Endodermal cell (in vitro differentiated cells): ENCODE results near the gene NEMP1. TPM values are rescaled to one million over a fixed set of nuclear protein-coding genes. Genes with fewer than 3 reads are reported as not detected.

Experiments used
- DNase-seq: peaks from one replicate; pipeline ENCODE4 v3.0.0-alpha.2; 2017
- H3K27ac ChIP-seq: 2 replicates; pipeline ENCODE4 v1.5.1; 2013; ENCODE audit warnings: mild to moderate bottlenecking, low read depth, low read length, moderate library complexity
- H3K27me3 ChIP-seq: 2 replicates; pipeline ENCODE4 v1.6.1; 2013; ENCODE audit warnings: mild to moderate bottlenecking, low read length, moderate library complexity; ENCODE audit not compliant: insufficient read depth, control insufficient read depth, poor library complexity, severe bottlenecking
- H3K36me3 ChIP-seq: 2 replicates; pipeline ENCODE4 v1.7.0; 2013; ENCODE audit warnings: mild to moderate bottlenecking, low read length, moderate library complexity; ENCODE audit not compliant: control insufficient read depth, insufficient read depth
- H3K4me1 ChIP-seq: one replicate; pipeline ENCODE4 v1.7.0; 2013; ENCODE audit warnings: low read length; ENCODE audit not compliant: control insufficient read depth, insufficient read depth
- H3K4me3 ChIP-seq: 2 replicates; pipeline ENCODE4 v1.5.1; 2013; ENCODE audit warnings: mild to moderate bottlenecking, low read length, moderate library complexity
- H3K9ac ChIP-seq: 2 replicates; pipeline ENCODE4 v1.6.1; 2013; ENCODE audit warnings: mild to moderate bottlenecking, low read length, moderate library complexity; ENCODE audit not compliant: poor library complexity, severe bottlenecking; ENCODE audit errors: extremely low read depth
- H3K9me3 ChIP-seq: 2 replicates; pipeline ENCODE4 v1.6.1; 2013; ENCODE audit warnings: mild to moderate bottlenecking, low read length, moderate library complexity; ENCODE audit not compliant: control insufficient read depth
- H3K27ac Mint-ChIP-seq: 2 replicates; pipeline ENCODE4 v1.8.0; 2020; ENCODE audit warnings: mixed read lengths
- H3K27me3 Mint-ChIP-seq: 2 replicates; pipeline ENCODE4 v1.8.0; 2021; ENCODE audit warnings: mild to moderate bottlenecking, mixed read lengths; ENCODE audit not compliant: insufficient read depth
- H3K36me3 Mint-ChIP-seq: 2 replicates; pipeline ENCODE4 v1.8.0; 2020; ENCODE audit warnings: low read depth, mixed read lengths
- H3K4me1 Mint-ChIP-seq: 2 replicates; pipeline ENCODE4 v1.8.0; 2020; ENCODE audit warnings: mixed read lengths
- H3K4me3 Mint-ChIP-seq: 2 replicates; pipeline ENCODE4 v1.8.0; 2020; ENCODE audit warnings: mild to moderate bottlenecking, moderate library complexity, mixed read lengths
- H3K9me3 Mint-ChIP-seq: 2 replicates; pipeline ENCODE4 v1.8.0; 2020; ENCODE audit warnings: mild to moderate bottlenecking, mixed read lengths
- WGBS, 2 experiments: methylation state at CpG; one replicate each; pipeline versions ENCODE4 v1.1.5 to v1.1.7; 2013; ENCODE audit warnings: missing lambda C conversion rate in 2 of 2, mixed read lengths in 1 of 2; ENCODE audit not compliant: insufficient coverage in 1 of 2, insufficient read length in 1 of 2; 5-methylcytosine and 5-hydroxymethylcytosine counted together
- total RNA-seq, 2 donors: library from RNA; stranded (reverse); fragmentation: NEBNext Ultra II Directional in 1 of 2; extraction: Animal tissue kit (Norgen Biotek cat#: 25700) in 1 of 2; gene quantifications; 2 replicates in 1 of 2; 3 replicates in 1 of 2; pipeline ENCODE4 v1.2.1, GENCODE V29; 2021
- TF ChIP-seq, protein P1 (sequence below): fragments of 200-600 bp; sonication (generic); conservative IDR thresholded peaks from 2 replicates; pipeline ENCODE4 v1.5.0; 2021; ENCODE audit warnings: antibody characterized with exemption, mild to moderate bottlenecking

NEMP1 gene
- total RNA-seq, 2 donors from 2014 or later = 36.3 to 52.6 TPM

- Histone ChIP-seq H3K9ac (no peak overlapping the region), H3K27ac (peak overlapping the region; percentile 62), H3K4me1 (peaks cover 5% of the 10 kb centered on the region), H3K9me3 (no peaks in the 10 kb centered on the region), H3K36me3 (peaks cover 3% of the 10 kb centered on the region), H3K4me3 (no peak overlapping the region), H3K27me3 (no peaks in the 10 kb centered on the region)
- H3K27me3 Mint-ChIP-seq = no peaks in the 10 kb centered on the region
- peak overlapping the region; percentile 76 for H3K27ac Mint-ChIP-seq
- TF ChIP-seq, protein P1, sequence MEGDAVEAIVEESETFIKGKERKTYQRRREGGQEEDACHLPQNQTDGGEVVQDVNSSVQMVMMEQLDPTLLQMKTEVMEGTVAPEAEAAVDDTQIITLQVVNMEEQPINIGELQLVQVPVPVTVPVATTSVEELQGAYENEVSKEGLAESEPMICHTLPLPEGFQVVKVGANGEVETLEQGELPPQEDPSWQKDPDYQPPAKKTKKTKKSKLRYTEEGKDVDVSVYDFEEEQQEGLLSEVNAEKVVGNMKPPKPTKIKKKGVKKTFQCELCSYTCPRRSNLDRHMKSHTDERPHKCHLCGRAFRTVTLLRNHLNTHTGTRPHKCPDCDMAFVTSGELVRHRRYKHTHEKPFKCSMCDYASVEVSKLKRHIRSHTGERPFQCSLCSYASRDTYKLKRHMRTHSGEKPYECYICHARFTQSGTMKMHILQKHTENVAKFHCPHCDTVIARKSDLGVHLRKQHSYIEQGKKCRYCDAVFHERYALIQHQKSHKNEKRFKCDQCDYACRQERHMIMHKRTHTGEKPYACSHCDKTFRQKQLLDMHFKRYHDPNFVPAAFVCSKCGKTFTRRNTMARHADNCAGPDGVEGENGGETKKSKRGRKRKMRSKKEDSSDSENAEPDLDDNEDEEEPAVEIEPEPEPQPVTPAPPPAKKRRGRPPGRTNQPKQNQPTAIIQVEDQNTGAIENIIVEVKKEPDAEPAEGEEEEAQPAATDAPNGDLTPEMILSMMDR = no peak
- H3K4me3 Mint-ChIP-seq = no peak overlapping the region
- 92 to 94% methylated on average over 7 to 15 of the region's 15 CpGs for WGBS, 2 experiments
- no peaks in the 10 kb centered on the region for H3K4me1 Mint-ChIP-seq
- H3K9me3 Mint-ChIP-seq = no peaks in the 10 kb centered on the region
- H3K36me3 Mint-ChIP-seq = peaks cover 67% of the 10 kb centered on the region
- no peak for DNase-seq
Measured at GRCh38 chr12:57101892-57102695, 23.5 kb upstream of the NEMP1 start.

DNA sequence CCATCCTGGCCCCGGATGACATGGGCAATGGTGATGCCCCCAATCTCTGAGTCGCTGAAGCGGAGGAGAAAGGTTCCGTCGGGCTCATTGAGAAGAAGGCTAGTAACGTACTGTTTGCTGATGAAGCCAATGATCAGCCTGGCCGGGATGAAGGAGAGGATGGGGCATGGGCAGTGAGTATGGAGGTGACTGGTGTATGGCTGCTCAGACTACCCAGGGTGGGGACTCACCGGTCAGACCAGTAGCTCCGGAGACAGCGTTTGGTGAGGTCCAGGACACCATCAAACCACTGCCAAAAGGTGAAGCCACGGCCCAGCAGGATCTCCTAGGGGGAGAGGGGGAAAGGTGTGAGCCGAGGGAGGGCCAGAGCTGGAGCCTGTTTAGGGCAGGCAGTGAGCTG lies 21.2 kb upstream of the NEMP1 start:
- H3K27me3 ChIP-seq = no peaks in the 10 kb centered on the region
- Mint-ChIP-seq H3K9me3 (no peaks in the 10 kb centered on the region), H3K4me3 (no peak overlapping the region), H3K27ac (no peak overlapping the region), H3K27me3 (no peaks in the 10 kb centered on the region), H3K36me3 (peaks cover 63% of the 10 kb centered on the region), H3K4me1 (no peaks in the 10 kb centered on the region)
- H3K9ac ChIP-seq = no peak overlapping the region
- H3K27ac ChIP-seq = no peak overlapping the region
- no peak overlapping the region for H3K4me3 ChIP-seq
- peaks cover 5% of the 10 kb centered on the region for H3K4me1 ChIP-seq
- H3K9me3 ChIP-seq = no peaks in the 10 kb centered on the region
- TF ChIP-seq, protein P1 = no peak
- H3K36me3 ChIP-seq = peaks cover 13% of the 10 kb centered on the region
- DNase-seq = no peak
- 91% methylated on average over 9 to 12 of the region's 12 CpGs for WGBS, 2 experiments

DNA sequence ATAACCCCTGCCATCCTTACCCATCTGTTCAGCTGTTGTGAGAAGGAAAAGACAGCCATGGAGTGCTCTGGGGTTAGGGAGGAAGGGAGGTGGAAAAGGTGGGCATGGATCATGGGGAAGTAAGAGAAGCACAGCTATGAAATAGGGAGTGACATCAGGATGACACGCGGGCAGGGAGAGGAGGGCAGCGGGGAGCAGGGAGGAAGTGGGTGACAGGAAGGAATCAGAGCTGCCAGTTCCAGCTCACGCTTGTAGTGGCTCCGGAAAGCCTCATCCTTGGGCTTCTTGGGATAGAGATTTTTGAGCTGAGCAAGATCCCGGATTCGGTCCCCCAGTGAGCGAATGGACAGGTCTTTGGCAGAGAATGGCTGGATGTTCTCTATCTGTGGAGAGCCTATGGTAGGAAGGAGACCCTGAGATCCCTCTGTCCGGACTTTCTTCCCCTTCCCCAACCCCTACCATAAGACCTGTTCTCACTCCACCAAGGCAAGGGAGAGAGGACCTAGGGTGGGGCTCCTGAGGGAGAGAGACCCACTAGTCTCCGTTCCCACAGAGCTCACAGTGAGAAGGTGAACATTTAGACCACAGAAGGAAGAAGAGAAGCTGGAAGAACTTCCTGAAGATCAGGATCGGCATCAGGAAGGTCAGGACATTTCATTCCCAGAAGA lies 20.6 kb upstream of the NEMP1 start:
- H3K4me3 Mint-ChIP-seq = no peak overlapping the region
- H3K4me1 ChIP-seq = peaks cover 5% of the 10 kb centered on the region
- H3K9me3 ChIP-seq = no peaks in the 10 kb centered on the region
- WGBS, 2 experiments = 92 to 98% methylated on average over 10 of the region's 11 CpGs
- H3K9me3 Mint-ChIP-seq = no peaks in the 10 kb centered on the region
- H3K27ac Mint-ChIP-seq = peak overlapping the region; percentile 68
- TF ChIP-seq, protein P1 = no peak
- DNase-seq = no peak
- H3K4me1 Mint-ChIP-seq = no peaks in the 10 kb centered on the region
- no peak overlapping the region for H3K27ac ChIP-seq
- H3K27me3 ChIP-seq = no peaks in the 10 kb centered on the region
- H3K36me3 Mint-ChIP-seq = peaks cover 57% of the 10 kb centered on the region
- no peak overlapping the region for H3K9ac ChIP-seq
- peaks cover 19% of the 10 kb centered on the region for H3K36me3 ChIP-seq
- no peak overlapping the region for H3K4me3 ChIP-seq
- H3K27me3 Mint-ChIP-seq = no peaks in the 10 kb centered on the region
